Osteocyte (in vitro differentiated cells): ENCODE results near the gene CHST11. TPM values are rescaled to one million over a fixed set of nuclear protein-coding genes. Genes with fewer than 3 reads are reported as not detected.

Source experiments
- DNase-seq: peaks from one replicate; pipeline ENCODE4 v3.0.0; 2021; ENCODE audit warnings: mixed read lengths; ENCODE audit not compliant: unreplicated experiment; ENCODE audit errors: extremely low spot score
- H3K27ac Mint-ChIP-seq: one replicate; pipeline ENCODE4 v1.8.0; 2021; ENCODE audit warnings: mild to moderate bottlenecking, mixed read lengths; ENCODE audit not compliant: unreplicated experiment
- H3K27me3 Mint-ChIP-seq: one replicate; pipeline ENCODE4 v1.8.0; 2021; ENCODE audit warnings: mixed read lengths; ENCODE audit not compliant: unreplicated experiment
- H3K36me3 Mint-ChIP-seq: one replicate; pipeline ENCODE4 v1.8.0; 2021; ENCODE audit warnings: mixed read lengths; ENCODE audit not compliant: unreplicated experiment
- H3K4me1 Mint-ChIP-seq: one replicate; pipeline ENCODE4 v1.8.0; 2021; ENCODE audit warnings: mixed read lengths; ENCODE audit not compliant: unreplicated experiment
- H3K4me3 Mint-ChIP-seq: one replicate; pipeline ENCODE4 v1.8.0; 2021; ENCODE audit warnings: mild to moderate bottlenecking, moderate library complexity, mixed read lengths; ENCODE audit not compliant: unreplicated experiment
- H3K9me3 Mint-ChIP-seq: one replicate; pipeline ENCODE4 v1.8.0; 2021; ENCODE audit warnings: mixed read lengths; ENCODE audit not compliant: unreplicated experiment
- CTCF ChIP-seq: fragments of 200-600 bp; sonication (generic); IDR thresholded peaks from 2 replicates; pipeline ENCODE4 v1.5.0; 2021; ENCODE audit warnings: antibody characterized with exemption, mild to moderate bottlenecking, moderate library complexity
- total RNA-seq: library from RNA; stranded (reverse); gene quantifications from 2 replicates; pipeline ENCODE4 v1.2.1, GENCODE V29; 2021

The CHST11 gene
- total RNA-seq, 1 donor from 2014 or later = 7.5 TPM

DNA sequence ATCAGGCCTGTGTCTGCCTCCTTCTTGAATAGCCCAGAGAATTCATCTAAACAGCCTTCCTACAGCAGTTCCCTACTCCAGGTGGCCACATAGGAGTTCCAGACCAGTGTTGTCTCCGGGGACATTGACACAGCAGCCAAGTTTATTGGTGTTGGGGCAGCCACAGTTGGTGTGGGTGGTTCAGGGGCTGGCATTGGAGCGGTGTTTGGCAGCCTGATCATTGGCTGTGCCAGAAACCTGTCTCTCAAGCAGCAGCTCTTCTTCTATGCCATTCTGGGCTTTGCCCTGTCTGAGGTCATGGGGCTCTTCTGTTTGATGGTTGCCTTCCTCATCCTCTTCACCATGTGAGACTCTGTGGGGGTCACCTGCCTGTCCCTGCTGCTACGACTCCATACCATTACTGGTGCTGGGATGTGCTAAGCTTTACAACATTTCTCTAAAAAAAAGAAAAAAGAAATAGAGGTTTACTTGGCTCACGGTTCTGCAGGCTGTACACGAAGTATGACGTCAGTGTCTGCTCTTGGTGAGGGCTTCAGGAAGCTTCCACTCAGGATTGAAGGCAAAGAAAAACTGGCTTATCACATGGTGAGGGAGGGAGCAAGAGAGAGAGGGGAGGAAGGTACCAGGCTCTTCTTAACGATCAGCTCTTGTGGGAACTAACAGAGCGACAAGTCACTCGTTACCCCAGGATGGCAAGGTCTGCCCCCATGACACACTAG is 57.5 kb downstream of the CHST11 start:
- no peak for TF ChIP-seq CTCF
- peaks cover 5% of the 10 kb centered on the region for H3K4me1 Mint-ChIP-seq
- no peak overlapping the region for H3K27ac Mint-ChIP-seq
- H3K9me3 Mint-ChIP-seq = no peaks in the 10 kb centered on the region
- H3K36me3 Mint-ChIP-seq = no peaks in the 10 kb centered on the region
- H3K27me3 Mint-ChIP-seq = no peaks in the 10 kb centered on the region
- DNase-seq = no peak
- no peak overlapping the region for H3K4me3 Mint-ChIP-seq

DNA sequence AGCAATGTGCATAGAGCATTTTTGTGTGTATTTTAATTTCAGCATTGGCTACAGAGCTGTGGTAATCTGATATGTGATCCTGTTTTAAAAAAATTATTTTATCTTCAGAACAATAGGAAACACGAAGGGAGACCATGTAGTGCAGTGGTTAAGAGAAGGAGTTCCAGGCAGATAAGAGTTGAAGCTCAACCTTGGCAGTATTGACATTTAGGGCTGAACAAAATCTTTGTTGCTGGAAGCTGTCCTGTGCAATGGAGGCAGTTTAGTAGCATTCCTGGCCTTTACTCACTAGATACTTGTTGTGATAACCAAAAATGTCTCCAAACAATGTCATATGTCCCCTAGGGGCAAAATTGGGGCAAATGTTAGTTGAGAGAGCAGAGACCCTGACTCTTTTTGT is 59.2 kb downstream of the CHST11 start:
- TF ChIP-seq CTCF = no peak
- peaks cover 17% of the 10 kb centered on the region for H3K4me1 Mint-ChIP-seq
- no peak for DNase-seq
- H3K9me3 Mint-ChIP-seq = no peaks in the 10 kb centered on the region
- H3K27ac Mint-ChIP-seq = no peak overlapping the region
- no peaks in the 10 kb centered on the region for H3K27me3 Mint-ChIP-seq
- no peak overlapping the region for H3K4me3 Mint-ChIP-seq
- H3K36me3 Mint-ChIP-seq = no peaks in the 10 kb centered on the region

- Mint-ChIP-seq H3K27ac (no peak overlapping the region), H3K27me3 (no peaks in the 10 kb centered on the region), H3K4me3 (no peak overlapping the region), H3K4me1 (peaks cover 24% of the 10 kb centered on the region), H3K9me3 (no peaks in the 10 kb centered on the region), H3K36me3 (no peaks in the 10 kb centered on the region)
- TF ChIP-seq CTCF = no peak
- no peak for DNase-seq
Observed at GRCh38 chr12:104516821-104517220, 60.1 kb downstream of the CHST11 start.

- Mint-ChIP-seq H3K36me3 (no peaks in the 10 kb centered on the region), H3K4me3 (no peak overlapping the region), H3K27ac (no peak overlapping the region), H3K27me3 (no peaks in the 10 kb centered on the region), H3K9me3 (no peaks in the 10 kb centered on the region), H3K4me1 (peaks cover 30% of the 10 kb centered on the region)
- TF ChIP-seq CTCF = no peak
- no peak for DNase-seq
Observed at GRCh38 chr12:104517880-104518279, 61.1 kb downstream of the CHST11 start.

DNA sequence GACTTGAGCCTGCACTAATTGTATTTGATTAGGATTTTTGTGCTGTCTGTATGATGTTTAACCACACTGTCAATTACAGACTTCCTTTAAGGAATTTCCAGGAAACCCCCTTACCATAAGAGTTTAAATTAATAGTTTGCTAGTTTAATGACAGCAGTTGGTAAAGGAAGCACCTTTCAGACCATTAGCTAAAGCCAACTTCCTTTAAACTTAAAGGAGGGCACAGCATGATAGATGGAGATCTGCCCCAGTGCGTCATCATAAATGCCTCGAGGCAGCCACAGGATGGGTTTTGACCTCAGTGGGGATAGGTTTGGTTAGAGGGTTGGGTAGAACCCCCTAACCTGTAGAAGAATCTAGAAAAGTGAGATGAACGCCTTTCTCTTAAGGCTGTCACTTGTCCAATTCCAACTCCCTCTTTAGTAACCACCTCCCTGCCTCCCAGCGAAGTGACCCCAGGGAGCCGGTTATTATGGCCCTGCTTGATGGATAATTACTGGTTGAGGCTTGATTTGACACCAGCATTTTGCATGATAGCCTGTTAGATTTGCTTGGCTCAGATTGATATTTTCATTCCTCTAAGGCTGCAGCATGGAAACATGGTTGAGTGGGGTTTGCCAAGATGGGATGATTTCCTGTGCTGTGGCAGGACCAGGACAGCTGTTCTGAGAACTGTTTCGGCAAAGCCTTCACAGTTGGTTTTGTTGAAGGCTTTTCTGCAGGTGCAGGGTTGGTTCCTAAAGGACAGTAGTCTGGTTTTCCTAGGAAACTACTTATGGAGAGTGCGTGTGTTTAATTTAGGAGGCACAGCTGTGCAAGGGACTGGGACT is 62.7 kb downstream of the CHST11 start:
- no peak overlapping the region for H3K4me3 Mint-ChIP-seq
- no peaks in the 10 kb centered on the region for H3K9me3 Mint-ChIP-seq
- H3K27me3 Mint-ChIP-seq = no peaks in the 10 kb centered on the region
- no peak for DNase-seq
- H3K4me1 Mint-ChIP-seq = peaks cover 45% of the 10 kb centered on the region
- H3K27ac Mint-ChIP-seq = no peak overlapping the region
- TF ChIP-seq CTCF = no peak
- no peaks in the 10 kb centered on the region for H3K36me3 Mint-ChIP-seq
